Left forelimb (tissue), 1 donor: ENCODE data around the gene MCC.

ENCODE experiments used
- DNase-seq: peaks from one replicate; pipeline ENCODE4 v3.0.0-alpha.2; 2018; ENCODE audit warnings: low spot score

The MCC gene

DNA sequence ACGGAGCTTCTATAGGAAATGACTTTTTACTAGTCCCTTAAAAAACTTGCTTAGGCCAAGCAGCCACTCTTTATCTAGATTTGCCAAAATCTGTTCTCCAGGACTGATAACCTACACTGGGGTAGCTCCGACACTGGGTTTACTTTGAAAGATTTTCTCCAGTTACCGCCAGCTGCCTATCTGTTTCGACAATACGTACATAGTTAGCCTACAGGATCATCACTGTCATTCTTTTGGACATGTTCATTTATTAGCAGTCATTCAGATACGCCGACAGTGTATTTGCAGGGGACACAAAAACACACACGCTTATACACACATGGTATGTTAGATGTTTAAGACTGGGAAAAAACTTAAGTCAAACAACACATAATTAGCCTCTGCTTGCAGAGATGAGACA, 286.0 kb downstream of the MCC start:
- DNase-seq, result no peak

DNA sequence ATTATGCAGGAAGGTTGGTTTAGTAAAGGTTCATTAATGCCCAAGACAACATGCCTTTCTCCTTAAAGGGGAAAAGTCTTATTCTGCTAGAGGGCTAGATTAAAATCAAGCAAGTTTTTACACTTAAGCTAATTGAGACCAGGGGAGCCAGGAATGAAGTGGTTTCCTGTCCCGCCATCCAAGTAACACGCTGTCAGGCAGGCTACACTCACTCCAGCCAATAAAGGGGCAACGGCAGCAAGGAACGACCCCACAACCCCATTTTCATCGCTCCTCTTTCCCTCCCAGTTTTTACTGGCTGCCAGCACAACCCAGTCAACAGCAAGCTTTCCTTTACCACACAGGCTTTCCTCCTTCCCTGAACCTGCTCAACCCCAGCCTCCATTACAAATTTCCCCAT, 286.5 kb downstream of the MCC start:
- DNase-seq, result no peak

DNA sequence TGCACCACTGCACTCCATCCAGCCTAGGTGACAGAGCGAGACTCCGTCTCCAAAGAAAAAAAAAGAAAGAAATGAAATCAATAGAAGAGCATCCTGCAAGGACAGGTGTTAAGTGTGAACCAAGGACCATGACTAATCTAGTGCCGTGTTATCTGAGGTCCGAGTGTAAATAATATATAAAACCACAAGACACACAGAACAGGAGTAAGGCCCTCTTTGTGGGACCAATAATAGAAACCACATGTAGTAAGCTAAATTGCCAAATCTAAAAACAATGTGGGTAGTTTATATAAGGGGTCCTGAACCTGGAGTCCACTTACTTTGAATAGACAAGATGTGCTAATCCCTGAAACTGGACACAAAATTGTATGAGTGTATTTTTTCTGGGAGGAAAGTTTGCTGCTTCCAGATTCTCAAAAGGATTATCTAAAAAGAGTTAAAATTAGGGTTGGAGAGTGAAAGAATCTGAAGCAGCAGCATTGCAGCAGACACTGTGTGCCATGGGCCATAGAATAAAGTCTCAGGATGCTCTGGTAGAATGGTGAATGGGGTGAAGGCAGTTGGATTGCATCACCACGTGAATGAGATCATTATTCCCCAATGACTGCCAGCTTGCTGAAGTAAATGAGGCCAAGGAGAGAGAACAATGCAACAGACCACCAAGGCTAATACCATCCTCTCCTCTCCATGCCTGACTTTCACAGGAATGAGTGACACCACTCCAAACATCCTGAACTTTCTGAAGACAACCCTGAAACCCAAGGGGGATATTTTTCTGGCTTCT, 288.9 kb downstream of the MCC start:
- no peak for DNase-seq

DNA sequence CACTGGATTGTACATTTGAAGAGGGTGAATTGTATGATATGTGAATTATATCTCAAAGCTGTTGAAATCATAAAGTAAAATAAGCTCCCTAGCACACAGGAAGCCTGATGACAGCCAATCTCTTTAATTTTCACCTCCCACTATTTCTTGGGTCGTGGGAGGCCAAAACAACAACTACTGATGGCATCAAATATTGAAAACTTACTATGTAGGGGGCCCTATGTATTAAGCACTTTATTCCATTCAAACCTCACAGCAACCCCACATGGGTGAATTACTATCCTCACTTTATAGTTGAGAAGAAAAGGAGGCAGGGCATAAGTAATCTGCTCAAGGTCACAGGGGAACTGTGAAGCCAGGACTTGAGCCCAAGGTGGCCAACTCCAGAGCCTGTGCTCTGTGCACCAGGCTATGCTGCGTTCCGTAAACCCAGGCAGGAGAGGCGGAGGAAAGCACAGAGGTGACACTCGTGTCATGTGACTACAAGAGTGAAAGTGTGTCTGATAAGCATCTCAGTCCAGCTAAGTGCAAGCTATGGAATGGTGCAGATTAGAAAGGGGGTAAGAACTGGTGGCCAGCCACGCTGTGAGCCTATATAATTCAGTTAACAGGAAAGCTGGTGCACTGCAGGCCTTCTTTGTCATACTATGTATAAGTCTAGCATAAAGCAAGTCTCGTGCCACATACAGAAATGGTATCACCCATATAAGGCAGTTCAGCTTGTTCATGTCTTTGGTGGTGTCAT, 290.6 kb downstream of the MCC start:
- DNase-seq, result no peak

DNA sequence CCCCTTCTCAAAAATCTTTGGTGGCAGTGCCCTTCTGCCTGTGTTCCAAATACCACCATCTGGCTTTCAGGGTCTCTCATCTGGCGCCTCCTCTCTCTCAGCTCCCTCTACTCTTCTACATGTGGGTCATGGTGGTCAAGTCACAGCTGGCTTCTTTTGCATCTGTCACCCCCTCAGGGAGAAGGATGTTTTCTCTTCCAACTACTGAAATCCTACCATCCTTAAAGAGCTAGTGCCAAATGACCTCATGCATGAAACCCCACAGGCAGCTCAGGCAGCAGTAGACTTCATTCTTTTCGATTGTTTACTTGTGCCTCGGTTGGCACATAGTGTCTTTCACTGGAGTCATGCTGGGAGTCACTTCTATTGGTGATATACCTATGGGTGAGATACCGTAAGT, 292.5 kb downstream of the MCC start:
- DNase-seq, result no peak

DNA sequence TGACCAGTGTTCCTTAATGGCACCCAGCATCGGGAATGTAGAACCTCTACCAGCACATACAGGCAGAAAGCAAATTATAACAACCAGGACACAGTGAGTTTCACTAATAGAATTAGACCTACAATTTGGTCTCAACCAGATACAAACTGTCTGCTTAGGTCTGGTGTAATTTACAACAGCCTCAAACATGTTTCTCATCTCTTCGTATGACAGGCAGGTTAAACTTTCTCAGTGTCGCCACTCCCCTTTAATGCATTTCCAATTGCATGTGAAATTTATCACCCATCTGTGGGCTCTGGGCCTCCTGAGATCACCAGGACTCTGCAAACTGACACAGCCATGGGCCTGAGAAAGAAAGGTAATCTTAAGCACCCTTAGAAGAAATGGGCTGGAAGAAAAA, 293.0 kb downstream of the MCC start:
- no peak for DNase-seq

DNA sequence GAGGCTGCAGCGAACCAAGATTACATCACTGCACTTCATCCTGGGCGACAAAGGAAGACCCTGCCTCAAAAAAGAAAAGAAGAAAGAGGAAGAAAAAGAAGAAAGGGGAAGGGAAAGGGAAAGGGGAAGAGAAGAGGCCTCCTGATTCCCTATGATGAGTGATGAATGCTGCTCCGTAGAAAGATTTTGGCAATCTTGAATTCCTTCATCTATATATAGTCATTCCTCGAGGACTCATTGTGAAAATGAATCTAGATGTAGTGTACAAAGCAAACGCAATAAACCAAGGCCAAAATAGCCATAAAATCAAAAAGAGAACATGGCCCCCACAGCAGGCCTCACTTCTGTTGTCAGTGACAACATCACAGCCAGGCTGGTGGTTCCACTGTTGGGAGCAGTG, 293.7 kb downstream of the MCC start:
- DNase-seq, result no peak

DNA sequence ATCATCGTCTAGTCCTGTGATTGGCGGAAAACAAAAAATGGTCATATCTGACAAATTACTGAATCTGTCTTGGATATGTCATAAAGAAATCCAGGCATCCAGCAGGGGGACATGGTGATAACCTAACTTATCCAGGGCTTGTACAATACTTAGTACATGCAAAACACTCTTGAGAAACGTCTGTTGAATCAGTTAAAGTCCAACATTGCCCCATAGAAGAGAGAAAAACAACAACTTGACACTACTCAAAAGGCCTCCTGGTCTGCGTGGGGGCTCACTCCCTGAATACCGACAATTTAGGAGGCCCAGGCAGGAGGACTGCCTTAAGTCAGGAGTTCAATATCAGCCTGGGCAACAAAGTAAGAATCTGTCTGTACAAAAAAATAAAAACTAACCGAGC, 294.1 kb downstream of the MCC start:
- DNase-seq, result no peak

DNA sequence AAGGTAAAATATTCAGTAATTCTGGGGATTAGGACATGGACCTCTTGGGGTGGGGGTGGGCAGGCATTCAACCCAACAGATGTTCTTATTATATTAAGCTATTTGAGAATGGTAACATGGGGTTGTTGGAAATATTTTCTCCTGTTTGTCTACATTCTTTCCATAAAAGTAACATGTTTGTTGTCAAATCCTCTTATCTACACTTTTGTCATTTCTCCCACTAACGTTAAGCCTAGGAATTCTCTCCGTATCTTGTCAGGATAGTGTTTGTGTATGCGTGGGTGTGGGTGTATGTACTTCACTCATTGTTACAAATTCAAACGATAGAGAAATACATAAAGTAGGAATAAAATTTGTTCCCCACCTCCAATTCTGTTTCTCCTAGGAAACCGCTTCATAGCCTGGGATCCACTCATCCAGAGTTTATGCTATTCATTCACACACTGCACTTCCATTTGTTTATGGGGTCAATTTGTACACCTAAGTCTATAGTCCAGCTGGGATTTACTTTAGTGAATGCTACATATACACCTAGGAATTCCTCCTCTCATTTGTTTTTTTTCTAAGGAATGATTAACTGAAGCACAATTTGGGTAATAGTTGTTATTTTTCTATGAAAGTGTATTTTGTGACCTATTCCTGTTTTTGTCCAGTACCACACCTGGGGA, 294.8 kb downstream of the MCC start:
- DNase-seq, result no peak

DNA sequence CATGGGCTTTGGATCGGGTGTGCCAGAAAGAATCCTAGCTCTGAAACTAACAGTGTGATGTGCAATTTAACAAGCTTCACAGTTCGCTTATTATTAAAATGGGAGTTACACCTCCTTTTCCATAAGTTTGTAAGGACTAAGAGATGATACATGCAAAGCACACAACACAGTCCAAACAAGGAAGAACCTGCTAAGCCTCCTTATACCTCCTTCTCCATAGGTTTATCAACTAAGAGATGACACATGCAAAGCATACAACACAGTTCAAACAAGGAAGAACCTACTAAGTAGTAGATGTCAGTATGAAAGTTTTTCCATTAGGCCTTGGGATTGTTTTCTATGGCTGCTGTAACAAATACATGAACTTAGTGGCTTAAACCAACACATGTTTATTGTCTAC, 295.7 kb downstream of the MCC start:
- no peak for DNase-seq

DNA sequence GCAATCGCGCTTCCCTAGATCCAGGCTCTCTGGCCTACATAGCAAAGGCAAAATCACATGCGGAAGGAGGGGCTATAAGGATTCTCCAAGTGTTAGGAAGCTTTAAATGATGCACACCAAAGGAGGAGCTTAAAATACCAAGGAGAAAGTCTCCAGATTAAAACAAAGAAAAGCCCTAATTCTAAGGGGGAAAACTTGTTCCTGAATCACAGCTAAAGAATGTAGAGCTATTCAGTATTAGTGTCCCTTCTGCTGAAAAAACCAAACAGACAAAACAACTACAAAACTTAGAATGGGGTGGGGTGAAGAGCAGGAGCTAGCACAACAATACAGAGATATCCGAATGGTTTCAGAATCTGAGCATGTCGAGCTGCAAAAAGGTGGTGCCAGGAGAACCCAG, 297.9 kb downstream of the MCC start:
- no peak for DNase-seq

DNA sequence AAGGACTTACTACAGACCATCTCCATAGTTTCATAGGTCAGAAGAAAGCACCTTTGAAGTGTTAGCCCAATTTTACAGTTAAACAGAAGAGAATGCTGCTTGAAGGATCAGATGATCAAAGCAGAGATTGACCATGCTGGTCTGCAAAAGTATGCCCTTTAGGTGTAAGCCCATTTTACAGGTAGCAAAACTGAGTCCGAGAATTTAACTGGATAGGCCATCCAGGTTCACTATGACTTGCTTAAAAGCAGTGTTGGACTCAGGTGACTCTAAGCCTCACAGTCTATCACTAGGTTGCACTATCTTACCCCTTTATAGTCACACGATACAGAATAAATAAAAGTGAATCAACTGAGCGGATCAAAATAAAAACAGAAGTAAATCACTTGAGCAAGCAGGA, 299.0 kb downstream of the MCC start:
- no peak for DNase-seq

DNA sequence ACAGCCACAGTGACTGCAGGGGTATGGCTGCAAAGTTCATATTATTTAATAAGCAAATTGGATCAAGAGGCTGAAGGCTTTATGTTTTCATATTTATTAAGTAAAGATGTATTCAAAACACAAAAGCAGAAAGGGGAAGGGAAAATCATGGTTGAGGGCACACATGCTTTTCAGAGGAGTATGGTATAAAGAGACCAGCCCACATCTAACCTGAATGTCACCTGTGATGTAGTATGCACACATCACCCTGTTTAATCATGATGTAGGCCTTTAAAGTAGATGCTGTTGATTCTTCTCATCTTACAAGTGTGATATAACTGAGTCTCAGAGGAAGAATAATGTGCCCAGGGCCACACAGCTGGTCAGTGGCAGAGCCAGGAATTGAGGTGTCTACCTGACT, 299.8 kb downstream of the MCC start:
- no peak for DNase-seq

DNA sequence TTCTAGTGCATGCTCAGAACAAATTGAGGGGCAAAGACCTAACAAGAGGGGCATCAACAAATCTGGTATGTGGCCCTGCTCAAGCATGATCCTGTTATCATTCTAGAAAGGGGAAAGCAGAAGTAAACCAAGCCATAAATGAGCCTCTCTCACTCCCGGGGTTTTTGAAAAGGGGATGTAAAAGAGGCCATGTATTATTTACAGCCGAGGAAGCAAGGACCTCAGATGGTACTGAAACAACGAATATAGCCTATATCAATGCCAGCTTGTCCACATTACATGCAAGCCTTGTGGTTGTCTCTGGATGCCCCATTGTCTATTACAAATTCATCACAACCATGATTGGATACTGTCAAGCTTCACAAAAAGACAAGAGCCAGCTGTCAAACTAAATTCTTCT, 300.3 kb downstream of the MCC start:
- DNase-seq, result no peak

DNA sequence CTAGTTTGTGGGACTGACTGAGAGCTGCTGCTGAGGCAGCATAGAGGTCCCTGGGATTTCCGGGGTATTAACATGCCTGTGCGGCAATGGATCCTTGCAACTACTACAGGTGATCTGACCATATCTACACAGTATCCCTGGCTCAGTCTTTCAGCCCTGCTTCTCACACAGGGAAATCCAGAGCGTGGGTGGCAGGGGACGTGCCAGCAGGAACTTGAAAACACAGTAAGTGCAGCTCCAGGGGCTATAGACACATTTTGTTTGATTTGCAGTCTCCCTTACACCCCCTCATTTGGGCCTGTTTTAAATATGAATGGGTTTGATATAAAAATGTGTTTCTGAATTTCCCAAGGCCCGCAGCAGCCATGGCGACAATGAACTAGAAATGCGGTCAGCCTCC, 302.2 kb downstream of the MCC start:
- DNase-seq, result no peak

DNA sequence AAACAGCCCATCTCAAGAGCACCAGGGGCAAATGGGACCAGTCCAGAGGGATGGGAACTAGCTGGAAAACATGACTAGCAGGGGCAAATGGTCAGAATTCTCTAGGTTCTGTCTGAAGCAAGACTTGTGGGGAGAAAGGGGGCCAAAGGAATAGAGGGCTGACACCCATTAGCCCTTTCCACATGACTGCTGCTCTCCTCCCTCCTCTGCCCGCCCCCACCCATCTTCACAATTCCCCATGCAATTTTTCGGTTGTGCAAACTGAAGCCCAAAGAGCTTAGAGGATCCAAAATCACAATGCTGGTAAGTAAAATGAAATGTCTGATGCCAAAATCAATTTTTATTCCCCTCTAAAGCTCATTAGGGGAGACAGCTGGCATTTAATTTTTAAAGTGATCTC, 304.6 kb downstream of the MCC start:
- DNase-seq, result no peak

DNA sequence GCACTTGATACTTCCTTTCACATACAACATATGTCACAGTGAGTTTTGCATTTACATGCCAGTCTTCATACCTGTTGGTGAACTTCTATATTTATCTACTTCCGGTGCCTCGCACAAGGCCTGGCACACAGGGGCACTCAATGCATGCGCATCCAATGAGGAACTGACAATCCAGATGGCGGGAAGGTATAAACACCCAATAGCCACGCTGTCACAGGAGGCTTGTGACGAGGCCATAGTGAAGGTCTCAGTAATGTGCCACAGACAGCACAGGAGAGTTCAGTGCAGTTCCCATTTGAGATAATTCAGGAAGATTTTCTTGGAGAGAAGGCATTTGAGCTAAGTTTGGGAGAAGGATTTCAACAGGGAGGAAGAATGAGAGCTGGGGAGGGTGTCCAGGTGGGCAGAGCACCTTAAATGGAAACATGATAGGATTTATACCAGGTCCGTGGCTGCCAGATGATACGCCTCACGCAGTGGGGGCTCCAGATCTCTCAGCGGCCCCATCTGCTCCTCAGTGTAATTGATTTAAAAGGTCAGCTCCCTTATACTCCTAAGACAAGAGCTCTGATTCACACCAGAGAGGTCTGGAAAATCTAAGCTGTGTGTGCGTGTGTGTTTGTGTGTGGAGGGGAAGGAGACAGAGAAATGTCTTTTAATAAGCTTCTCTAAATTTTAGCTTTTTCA, 305.5 kb downstream of the MCC start:
- DNase-seq, result no peak

DNA sequence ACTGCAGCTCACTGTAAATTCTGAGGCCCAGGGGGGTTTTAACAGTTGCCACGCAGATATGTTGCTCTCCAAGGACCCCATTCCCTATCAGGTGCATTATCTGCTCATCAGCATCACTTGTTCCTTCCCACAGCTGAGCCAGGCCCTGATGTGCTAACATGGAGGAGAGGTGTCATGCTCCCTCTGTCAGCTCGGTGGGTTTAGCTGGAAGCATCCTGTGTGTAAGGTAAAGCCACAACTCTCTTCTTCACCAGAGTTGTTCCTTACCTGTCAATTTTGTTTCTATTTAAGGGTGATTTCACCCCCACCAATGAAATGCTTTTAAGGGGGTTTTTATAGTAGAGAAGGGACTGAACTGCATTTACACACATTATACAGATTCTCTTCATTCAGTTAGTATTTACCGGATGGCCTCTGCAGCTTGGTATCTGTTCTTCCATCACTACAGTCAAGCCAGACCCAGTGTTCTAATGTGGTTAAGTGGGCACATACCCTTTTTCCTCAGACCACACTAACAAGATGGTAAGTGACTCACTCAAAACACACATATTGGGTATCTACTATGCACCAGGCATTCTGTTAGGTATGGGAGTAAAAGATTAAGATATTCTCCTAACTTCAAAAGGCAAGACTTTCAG, 306.3 kb downstream of the MCC start:
- no peak for DNase-seq

DNA sequence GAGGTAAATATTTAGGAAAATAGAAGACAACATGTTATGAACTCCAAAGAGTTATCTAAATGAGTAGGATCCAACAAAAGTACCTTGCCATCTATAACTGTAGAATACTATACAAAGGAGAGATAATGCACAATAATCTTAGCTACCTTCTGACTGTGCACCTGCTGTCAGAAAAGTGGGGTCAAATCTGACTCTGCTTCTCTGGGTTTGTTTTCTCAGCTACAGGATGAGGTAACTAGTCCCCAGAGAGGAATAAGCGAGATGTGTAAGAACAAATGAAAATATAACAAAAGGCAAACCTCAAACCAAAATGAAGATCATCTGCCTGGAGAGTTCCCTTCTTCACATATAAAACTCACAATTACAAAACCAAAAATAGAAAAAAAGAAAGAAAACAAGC, 306.8 kb downstream of the MCC start:
- no peak for DNase-seq

DNA sequence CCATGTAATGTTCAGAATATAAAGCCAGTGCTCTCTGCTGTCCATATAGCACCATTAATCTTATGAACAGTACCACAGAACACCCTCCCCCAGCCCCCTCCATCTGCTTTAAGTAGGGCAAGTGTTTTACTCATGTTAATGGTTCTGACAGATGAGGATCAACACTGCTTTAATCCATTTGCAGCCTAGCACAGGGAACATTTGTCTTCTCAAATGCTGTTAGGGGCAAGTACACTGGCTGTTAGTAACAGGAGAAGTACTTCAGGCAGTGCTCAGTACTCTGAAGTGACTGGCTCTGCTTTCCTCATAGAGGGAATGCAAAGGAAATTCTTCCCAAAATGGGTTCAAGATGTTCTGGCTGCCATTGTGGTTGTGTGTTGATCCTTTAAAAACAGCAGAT, 309.1 kb downstream of the MCC start:
- no peak for DNase-seq

DNA sequence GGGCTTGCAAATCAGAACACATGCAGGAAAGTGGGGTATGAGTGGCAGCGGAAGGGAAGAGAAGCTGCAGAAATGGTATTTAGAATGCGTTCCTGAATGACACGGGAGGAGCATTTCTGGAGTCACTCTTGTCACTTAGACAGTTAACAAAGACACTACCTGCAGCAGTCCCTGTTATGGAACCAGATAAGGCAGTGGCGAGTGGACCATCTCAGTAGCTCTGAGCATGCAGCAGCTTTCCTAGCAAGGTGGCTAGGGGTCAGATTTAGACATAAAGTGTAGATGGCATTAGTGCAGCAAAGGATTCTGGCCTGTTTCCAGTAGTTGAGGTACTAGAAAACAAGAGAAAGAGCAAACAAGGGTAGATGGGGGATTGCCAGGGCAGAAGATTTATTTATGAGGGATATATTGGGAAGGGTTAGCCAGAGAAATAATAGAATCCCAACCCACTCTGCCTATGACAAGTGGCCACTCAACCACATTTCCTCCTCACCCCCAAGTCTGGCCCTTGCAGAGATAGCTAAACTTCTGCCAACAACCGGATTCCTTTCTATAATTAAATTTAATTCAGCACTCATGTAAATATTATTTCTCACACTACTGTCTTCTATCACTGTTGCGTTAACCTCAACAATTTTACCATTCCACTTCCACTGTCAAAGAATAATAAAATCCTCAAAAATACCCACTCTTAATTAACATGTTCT, 310.0 kb downstream of the MCC start:
- no peak for DNase-seq

DNA sequence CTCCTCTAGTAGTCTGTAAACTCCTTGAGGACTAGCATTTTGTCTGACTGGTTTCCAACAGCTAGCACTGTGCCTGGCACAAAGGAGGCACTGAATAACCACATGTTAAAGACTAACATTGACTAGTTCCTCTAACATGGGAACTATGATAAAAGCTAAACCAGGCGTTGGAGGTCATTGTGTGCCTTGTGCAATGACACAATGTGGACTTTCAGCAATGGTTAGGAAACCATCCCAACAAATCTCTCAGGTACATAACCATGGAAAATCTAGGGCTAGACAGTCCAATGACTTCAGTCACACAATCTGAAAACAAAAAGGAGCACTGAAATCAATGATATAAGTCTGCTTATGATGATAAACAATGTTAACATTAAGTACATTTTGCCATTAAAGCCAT, 311.0 kb downstream of the MCC start:
- DNase-seq, result no peak
